HEK293 (cell line): ENCODE data around the gene DTNA.

Experiments
- CTCF ChIA-PET: fragments of 350-600 bp; formaldehyde crosslinking; extraction: SDS; loops from one replicate; lab custom pipeline; 2021; ENCODE audit warnings: antibody characterized with exemption; lab: Yijun Ruan, JAX
- POLR2A ChIA-PET: fragments of 300-600 bp; formaldehyde crosslinking; extraction: SDS; loops from one replicate; lab custom pipeline; 2020; ENCODE audit warnings: antibody characterized with exemption, inconsistent platforms; lab: Yijun Ruan, JAX
- H3K27ac ChIP-seq: fragments of 200-500 bp; sonication (Bioruptor generic); 2 replicates; pipeline ENCODE4 v1.5.1; 2014; ENCODE audit warnings: low read depth, low read length, control low read depth, inconsistent platforms; ENCODE audit errors: extremely low read depth
- H3K36me3 ChIP-seq, 2 experiments: fragments of 200-500 bp in 1 of 2; sonication (Bioruptor generic) in 1 of 2; 1 replicate in 1 of 2; 2 replicates in 1 of 2; pipeline ENCODE4 v1.5.1; 2014 to 2017; ENCODE audit warnings: inconsistent platforms in 2 of 2, low read length in 2 of 2; ENCODE audit not compliant: control insufficient read depth in 2 of 2, insufficient read depth in 1 of 2
- H3K4me1 ChIP-seq: fragments of 200-500 bp; sonication (Bioruptor generic); 2 replicates; pipeline ENCODE4 v1.5.1; 2014; ENCODE audit warnings: mild to moderate bottlenecking, low read length, inconsistent platforms; ENCODE audit not compliant: control insufficient read depth, insufficient read depth
- H3K4me3 ChIP-seq: 2 replicates; pipeline ENCODE4 v1.5.1; 2011; ENCODE audit warnings: low read depth, mild to moderate bottlenecking, control low read depth, low read length, moderate library complexity
- H3K9me3 ChIP-seq: fragments of 200-500 bp; sonication (Bioruptor generic); 2 replicates; pipeline ENCODE4 v1.5.1; 2014; ENCODE audit warnings: low read depth, low read length, inconsistent platforms; ENCODE audit not compliant: control insufficient read depth, insufficient read depth
- BCL11B ChIP-seq: fragments of 450-650 bp; formaldehyde crosslinking; IDR thresholded peaks from 2 replicates; pipeline ENCODE4 v1.5.1; 2016; ENCODE audit warnings: low read depth, missing biosample characterization, missing genetic modification characterization
- EGR2 ChIP-seq: fragments of 450-650 bp; formaldehyde crosslinking; IDR thresholded peaks from 2 replicates; pipeline ENCODE4 v1.5.1; 2016; ENCODE audit warnings: low read depth, missing biosample characterization, missing genetic modification characterization
- HOXD13 ChIP-seq: sonication (generic); formaldehyde crosslinking; IDR thresholded peaks from 2 replicates; pipeline ENCODE4 v1.8.0; 2022; ENCODE audit warnings: missing genetic modification reagents, borderline replicate concordance
- PRDM1 ChIP-seq: fragments of 450-650 bp; formaldehyde crosslinking; IDR thresholded peaks from 2 replicates; pipeline ENCODE4; 2016; ENCODE audit warnings: missing biosample characterization, missing genetic modification characterization
- SP2 ChIP-seq: fragments of 450-650 bp; formaldehyde crosslinking; IDR thresholded peaks from 2 replicates; pipeline ENCODE4 v1.5.1; 2016; ENCODE audit warnings: missing biosample characterization, missing genetic modification characterization
- ZBTB21 ChIP-seq: fragments of 450-650 bp; formaldehyde crosslinking; IDR thresholded peaks from 2 replicates; pipeline ENCODE4 v1.5.1; 2017; ENCODE audit warnings: missing biosample characterization, missing genetic modification characterization
- ZEB2 ChIP-seq: fragments of 450-650 bp; formaldehyde crosslinking; IDR thresholded peaks from 2 replicates; pipeline ENCODE4 v1.5.1; 2016; ENCODE audit warnings: missing biosample characterization, missing genetic modification characterization
- ZFP3 ChIP-seq: fragments of 450-650 bp; formaldehyde crosslinking; IDR thresholded peaks from 2 replicates; pipeline ENCODE4 v1.5.1; 2016; ENCODE audit warnings: low read depth, missing biosample characterization, missing genetic modification characterization
- ZNF121 ChIP-seq: fragments of 450-650 bp; formaldehyde crosslinking; IDR thresholded peaks from 2 replicates; pipeline ENCODE4 v1.5.1; 2016; ENCODE audit warnings: missing biosample characterization, missing genetic modification characterization
- ZNF155 ChIP-seq: fragments of 450-650 bp; formaldehyde crosslinking; IDR thresholded peaks from 2 replicates; pipeline ENCODE4 v1.5.1; 2016; ENCODE audit warnings: missing biosample characterization, missing genetic modification characterization
- ZNF211 ChIP-seq: fragments of 450-650 bp; formaldehyde crosslinking; IDR thresholded peaks from 2 replicates; pipeline ENCODE4 v1.5.1; 2016; ENCODE audit warnings: low read depth, missing biosample characterization, missing genetic modification characterization
- ZNF239 ChIP-seq: fragments of 450-650 bp; formaldehyde crosslinking; IDR thresholded peaks from 2 replicates; pipeline ENCODE4 v1.5.1; 2016; ENCODE audit warnings: missing biosample characterization, missing genetic modification characterization
- ZNF24 ChIP-seq: fragments of 450-650 bp; formaldehyde crosslinking; IDR thresholded peaks from 2 replicates; pipeline ENCODE4 v1.5.1; 2016; ENCODE audit warnings: missing biosample characterization, missing genetic modification characterization
- ZNF266 ChIP-seq: fragments of 450-650 bp; formaldehyde crosslinking; IDR thresholded peaks from 2 replicates; pipeline ENCODE4 v1.5.1; 2016; ENCODE audit warnings: missing biosample characterization, missing genetic modification characterization, low read depth
- ZNF274 ChIP-seq, 2 experiments: fragments of 200-500 bp in 1 of 2; fragments of 450-650 bp in 1 of 2; sonication (Bioruptor generic) in 1 of 2; formaldehyde crosslinking in 1 of 2; IDR thresholded peaks; 2 replicates each; pipeline versions ENCODE4 v1.5.1 to v1.6.1; 2014 to 2016; ENCODE audit warnings: borderline replicate concordance in 1 of 2, inconsistent platforms in 1 of 2, low read length in 1 of 2, missing biosample characterization in 1 of 2, missing genetic modification characterization in 1 of 2
- ZNF529 ChIP-seq: fragments of 450-650 bp; formaldehyde crosslinking; IDR thresholded peaks from 2 replicates; pipeline ENCODE4 v1.5.1; 2017; ENCODE audit warnings: missing genetic modification characterization, missing biosample characterization; ENCODE audit not compliant: insufficient replicate concordance
- ZNF558 ChIP-seq: fragments of 450-650 bp; formaldehyde crosslinking; IDR thresholded peaks from 2 replicates; pipeline ENCODE4 v1.5.1; 2016; ENCODE audit warnings: missing biosample characterization, missing genetic modification characterization
- ZNF571 ChIP-seq: fragments of 450-650 bp; formaldehyde crosslinking; IDR thresholded peaks from 2 replicates; pipeline ENCODE4 v1.5.0; 2017; ENCODE audit warnings: missing biosample characterization, missing genetic modification characterization
- ZNF585B ChIP-seq: fragments of 450-650 bp; formaldehyde crosslinking; IDR thresholded peaks from 2 replicates; pipeline ENCODE4 v1.5.1; 2016; ENCODE audit warnings: missing biosample characterization, missing genetic modification characterization
- ZNF610 ChIP-seq: fragments of 450-650 bp; formaldehyde crosslinking; IDR thresholded peaks from 2 replicates; pipeline ENCODE4 v1.5.1; 2016; ENCODE audit warnings: missing biosample characterization, missing genetic modification characterization, borderline replicate concordance
- ZNF626 ChIP-seq: fragments of 450-650 bp; sonication (Bioruptor Pico); formaldehyde crosslinking; IDR thresholded peaks from 2 replicates; pipeline ENCODE4 v1.5.1; 2018; ENCODE audit warnings: missing biosample characterization, missing genetic modification characterization, inconsistent platforms
- ZNF654 ChIP-seq: fragments of 450-650 bp; formaldehyde crosslinking; IDR thresholded peaks from 2 replicates; pipeline ENCODE4 v1.5.1; 2016; ENCODE audit warnings: low read depth, missing biosample characterization, missing genetic modification characterization
- TF ChIP-seq, protein P1 (sequence below): fragments of 450-650 bp; formaldehyde crosslinking; IDR thresholded peaks from 2 replicates; pipeline ENCODE4 v1.5.1; 2016; ENCODE audit warnings: missing biosample characterization, missing genetic modification characterization
- TF ChIP-seq, protein P2 (sequence below): fragments of 450-650 bp; formaldehyde crosslinking; IDR thresholded peaks from 2 replicates; pipeline ENCODE4 v1.5.1; 2016; ENCODE audit warnings: missing biosample characterization, missing genetic modification characterization
- TF ChIP-seq, protein P3 (sequence below): fragments of 450-650 bp; IDR thresholded peaks from 2 replicates; pipeline ENCODE4 v1.5.1; 2018; ENCODE audit warnings: missing biosample characterization, mild to moderate bottlenecking, missing genetic modification characterization
- TF ChIP-seq, protein P4 (sequence below): fragments of 450-650 bp; formaldehyde crosslinking; IDR thresholded peaks from 2 replicates; pipeline ENCODE4 v1.5.1; 2016; ENCODE audit warnings: missing biosample characterization, missing genetic modification characterization

Gene DTNA

DNA sequence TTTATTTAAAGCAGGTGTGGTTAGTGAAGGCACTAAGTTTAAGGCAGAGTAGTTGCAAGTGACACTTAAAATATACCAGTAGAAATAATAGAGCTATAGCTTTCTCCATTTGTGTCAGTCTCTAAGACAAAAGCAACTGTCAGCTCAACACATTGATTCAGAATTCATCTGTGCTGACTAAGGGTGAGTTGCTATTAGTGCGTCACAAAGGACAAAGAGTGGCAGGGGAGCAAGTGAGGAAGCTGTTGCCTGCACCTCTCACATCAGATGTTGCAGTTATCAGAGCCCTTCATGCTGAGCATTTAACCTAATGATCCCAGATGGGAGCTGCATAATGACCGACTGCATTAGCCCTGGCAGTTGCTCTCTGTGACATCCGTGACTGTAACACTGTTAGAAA, 138.6 kb downstream of the DTNA start:
- no peak overlapping the region for H3K27ac ChIP-seq
- no peak overlapping the region for H3K4me3 ChIP-seq
- POLR2A ChIA-PET: no interaction called here
- H3K9me3 ChIP-seq: no peaks in the 10 kb centered on the region
- no peak for TF ChIP-seq ZNF121 (tag by site-specific recombination)
- CTCF ChIA-PET: interaction anchor here (0.6 to 1.4 kb wide), 4 partner anchors 17 to 295 kb away, joined by 3 to 5 read pairs (median 3); no protein-coding TSS in a partner anchor
- no peaks in the 10 kb centered on the region for H3K4me1 ChIP-seq
- peaks cover 0 to 16% of the 10 kb centered on the region in 2 experiments; a peak in 1 of 3 replicates for H3K36me3 ChIP-seq

DNA sequence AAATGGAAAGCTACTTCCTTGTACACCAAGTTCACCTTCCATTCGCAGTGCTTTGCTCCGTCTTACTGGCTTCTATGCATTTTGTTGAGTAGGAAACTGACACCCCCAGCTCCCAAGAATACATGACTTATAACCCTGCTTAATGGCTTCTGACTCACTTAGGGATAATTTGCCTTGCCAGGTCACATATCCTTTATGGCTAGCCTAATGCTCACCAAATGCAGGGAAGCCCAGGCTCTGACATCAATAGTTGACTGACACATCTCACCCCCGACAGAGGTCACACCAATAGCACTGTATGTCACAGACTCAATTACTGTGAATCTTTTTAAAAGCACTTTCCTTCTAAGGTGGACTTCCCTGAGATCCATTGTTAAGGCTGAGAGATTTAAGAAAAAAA, 147.2 kb downstream of the DTNA start:
- TF ChIP-seq ZNF529 (tag by site-specific recombination): no peak
- no peak for TF ChIP-seq ZNF626
- TF ChIP-seq ZNF211 (tag by site-specific recombination): no peak
- TF ChIP-seq HOXD13 (CRISPR knock-in tag): no peak
- TF ChIP-seq EGR2: no peak
- TF ChIP-seq ZNF610: no peak
- TF ChIP-seq, protein P1, sequence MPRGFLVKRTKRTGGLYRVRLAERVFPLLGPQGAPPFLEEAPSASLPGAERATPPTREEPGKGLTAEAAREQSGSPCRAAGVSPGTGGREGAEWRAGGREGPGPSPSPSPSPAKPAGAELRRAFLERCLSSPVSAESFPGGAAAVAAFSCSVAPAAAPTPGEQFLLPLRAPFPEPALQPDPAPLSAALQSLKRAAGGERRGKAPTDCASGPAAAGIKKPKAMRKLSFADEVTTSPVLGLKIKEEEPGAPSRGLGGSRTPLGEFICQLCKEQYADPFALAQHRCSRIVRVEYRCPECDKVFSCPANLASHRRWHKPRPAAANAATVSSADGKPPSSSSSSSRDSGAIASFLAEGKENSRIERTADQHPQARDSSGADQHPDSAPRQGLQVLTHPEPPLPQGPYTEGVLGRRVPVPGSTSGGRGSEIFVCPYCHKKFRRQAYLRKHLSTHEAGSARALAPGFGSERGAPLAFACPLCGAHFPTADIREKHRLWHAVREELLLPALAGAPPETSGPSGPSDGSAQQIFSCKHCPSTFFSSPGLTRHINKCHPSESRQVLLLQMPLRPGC (tag by site-specific recombination): no peak
- TF ChIP-seq BCL11B (tag by site-specific recombination): no peak
- no peak for TF ChIP-seq ZNF571 (tag by site-specific recombination)
- TF ChIP-seq, protein P2, sequence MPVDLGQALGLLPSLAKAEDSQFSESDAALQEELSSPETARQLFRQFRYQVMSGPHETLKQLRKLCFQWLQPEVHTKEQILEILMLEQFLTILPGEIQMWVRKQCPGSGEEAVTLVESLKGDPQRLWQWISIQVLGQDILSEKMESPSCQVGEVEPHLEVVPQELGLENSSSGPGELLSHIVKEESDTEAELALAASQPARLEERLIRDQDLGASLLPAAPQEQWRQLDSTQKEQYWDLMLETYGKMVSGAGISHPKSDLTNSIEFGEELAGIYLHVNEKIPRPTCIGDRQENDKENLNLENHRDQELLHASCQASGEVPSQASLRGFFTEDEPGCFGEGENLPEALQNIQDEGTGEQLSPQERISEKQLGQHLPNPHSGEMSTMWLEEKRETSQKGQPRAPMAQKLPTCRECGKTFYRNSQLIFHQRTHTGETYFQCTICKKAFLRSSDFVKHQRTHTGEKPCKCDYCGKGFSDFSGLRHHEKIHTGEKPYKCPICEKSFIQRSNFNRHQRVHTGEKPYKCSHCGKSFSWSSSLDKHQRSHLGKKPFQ: no peak
- TF ChIP-seq, protein P3, sequence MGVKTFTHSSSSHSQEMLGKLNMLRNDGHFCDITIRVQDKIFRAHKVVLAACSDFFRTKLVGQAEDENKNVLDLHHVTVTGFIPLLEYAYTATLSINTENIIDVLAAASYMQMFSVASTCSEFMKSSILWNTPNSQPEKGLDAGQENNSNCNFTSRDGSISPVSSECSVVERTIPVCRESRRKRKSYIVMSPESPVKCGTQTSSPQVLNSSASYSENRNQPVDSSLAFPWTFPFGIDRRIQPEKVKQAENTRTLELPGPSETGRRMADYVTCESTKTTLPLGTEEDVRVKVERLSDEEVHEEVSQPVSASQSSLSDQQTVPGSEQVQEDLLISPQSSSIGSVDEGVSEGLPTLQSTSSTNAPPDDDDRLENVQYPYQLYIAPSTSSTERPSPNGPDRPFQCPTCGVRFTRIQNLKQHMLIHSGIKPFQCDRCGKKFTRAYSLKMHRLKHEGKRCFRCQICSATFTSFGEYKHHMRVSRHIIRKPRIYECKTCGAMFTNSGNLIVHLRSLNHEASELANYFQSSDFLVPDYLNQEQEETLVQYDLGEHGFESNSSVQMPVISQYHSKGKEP (tag by site-specific recombination): no peak
- TF ChIP-seq ZNF274 (IDR thresholded peaks at IDR 0.05; ENCODE audit: low read length): no peak
- TF ChIP-seq ZNF274 (tag by site-specific recombination; IDR thresholded peaks at IDR 0.05; ENCODE audit: borderline replicate concordance): no peak
- TF ChIP-seq ZNF155 (tag by site-specific recombination): no peak
- TF ChIP-seq, all 188 proteins: peak for 0
- peaks cover 0 to 22% of the 10 kb centered on the region in 2 experiments; a peak in 1 of 3 replicates for H3K36me3 ChIP-seq
- ChIA-PET POLR2A (no interaction called here), CTCF (interaction anchor here (1.8 kb wide), 1 partner anchor 12 kb away, joined by 11 read pairs; no protein-coding TSS in a partner anchor)
- H3K27ac ChIP-seq: no peak overlapping the region
- no peaks in the 10 kb centered on the region for H3K9me3 ChIP-seq
- no peaks in the 10 kb centered on the region for H3K4me1 ChIP-seq
- no peak overlapping the region for H3K4me3 ChIP-seq

DNA sequence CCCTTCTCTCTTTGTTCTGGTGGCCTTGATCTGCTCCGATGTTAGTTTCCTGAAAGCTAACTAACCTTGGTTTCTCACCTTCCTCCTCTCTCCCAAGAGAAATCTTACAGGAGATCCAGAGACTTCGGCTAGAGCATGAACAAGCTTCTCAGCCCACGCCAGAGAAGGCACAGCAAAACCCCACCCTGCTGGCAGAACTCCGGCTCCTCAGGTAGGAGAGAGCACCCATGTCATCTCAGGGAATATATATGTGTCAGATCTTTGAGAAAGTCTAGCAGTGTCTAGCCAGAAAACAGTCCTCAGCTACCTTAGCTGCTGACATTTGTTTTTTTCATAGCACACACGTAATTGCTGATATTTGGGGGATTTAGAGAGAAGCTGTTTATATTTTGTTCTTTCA, 148.1 kb downstream of the DTNA start:
- ChIA-PET CTCF (interaction anchor here (1.0 to 1.8 kb wide), 2 partner anchors 8 to 11 kb away, joined by 3 to 11 read pairs; no protein-coding TSS in a partner anchor), POLR2A (no interaction called here)
- Histone ChIP-seq H3K4me1 (no peaks in the 10 kb centered on the region), H3K36me3 (peaks cover 0 to 16% of the 10 kb centered on the region in 2 experiments; a peak in 1 of 3 replicates), H3K9me3 (no peaks in the 10 kb centered on the region), H3K27ac (no peak overlapping the region), H3K4me3 (no peak overlapping the region)
- TF ChIP-seq ZNF239 (tag by site-specific recombination) (no peak), ZNF266 (no peak), ZNF626 (no peak), ZEB2 (tag by site-specific recombination) (no peak), ZNF585B (no peak), PRDM1 (tag by site-specific recombination) (no peak), ZNF24 (tag by site-specific recombination) (no peak), ZBTB21 (tag by site-specific recombination) (no peak), ZNF558 (tag by site-specific recombination) (no peak), SP2 (no peak), ZNF654 (tag by site-specific recombination) (no peak), ZFP3 (no peak)
- TF ChIP-seq, protein P4, sequence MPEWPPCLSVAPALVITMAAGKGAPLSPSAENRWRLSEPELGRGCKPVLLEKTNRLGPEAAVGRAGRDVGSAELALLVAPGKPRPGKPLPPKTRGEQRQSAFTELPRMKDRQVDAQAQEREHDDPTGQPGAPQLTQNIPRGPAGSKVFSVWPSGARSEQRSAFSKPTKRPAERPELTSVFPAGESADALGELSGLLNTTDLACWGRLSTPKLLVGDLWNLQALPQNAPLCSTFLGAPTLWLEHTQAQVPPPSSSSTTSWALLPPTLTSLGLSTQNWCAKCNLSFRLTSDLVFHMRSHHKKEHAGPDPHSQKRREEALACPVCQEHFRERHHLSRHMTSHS: no peak
